H1 (cell line): Measurements from ENCODE around the gene SMG9.

ENCODE experiments used
- EZH2 ChIP-seq: fragments of 200-600 bp; sonication (generic); IDR thresholded peaks from 2 replicates; pipeline ENCODE4 v1.7.1; 2012; ENCODE audit warnings: low read depth, mild to moderate bottlenecking, moderate library complexity, low read length, inconsistent platforms; ENCODE audit not compliant: severe bottlenecking
- POLR2A ChIP-seq, 2 experiments: IDR thresholded peaks; 1 replicate in 1 of 2; 2 replicates in 1 of 2; pipeline ENCODE4 v1.6.1; 2011; ENCODE audit warnings: low read depth in 2 of 2, low read length in 2 of 2, mild to moderate bottlenecking in 2 of 2; ENCODE audit errors: control extremely low read depth in 1 of 2
- TAF1 ChIP-seq: IDR thresholded peaks from 2 replicates; pipeline ENCODE4 v1.6.1; 2011; ENCODE audit warnings: mild to moderate bottlenecking, low read depth, low read length

GRCh38 chr19:43697295-43697694 is 57.5 kb downstream of the SMG9 start:
- TF ChIP-seq EZH2 (no peak), POLR2A (IDR thresholded peaks at IDR 0.05; ENCODE audit: control extremely low read depth in 1 of 2, low read depth in 2 of 2, low read length in 2 of 2) (no peak), TAF1 (no peak)
